Psoas muscle (tissue), 8 donors: ENCODE data around the gene SIPA1L2. TPM values are rescaled to one million over a fixed set of nuclear protein-coding genes. Genes with fewer than 3 reads are reported as not detected.

Experiments used
- ATAC-seq, 4 donors: fragments of 200-7000 bp; cut with Tn5 transposase; one replicate each; pipeline ENCODE4 v1.9.1; 2020; ENCODE audit warnings: moderate library complexity in 3 of 4, mild to moderate bottlenecking in 2 of 4
- DNase-seq, 2 donors: peaks; one replicate each; pipeline ENCODE4 v3.0.0-alpha.2; 2020
- H3K27ac ChIP-seq: fragments of 200-600 bp; one replicate; pipeline ENCODE4 v1.8.0; 2022
- H3K27me3 ChIP-seq, 3 donors: fragments of 200-600 bp in 1 of 3; one replicate each; pipeline versions ENCODE4 v1.6.1 to v1.8.0; 2013 to 2022; ENCODE audit warnings: low read length in 2 of 3, mild to moderate bottlenecking in 2 of 3, moderate library complexity in 1 of 3; ENCODE audit not compliant: insufficient read depth in 3 of 3
- H3K36me3 ChIP-seq, 2 donors: fragments of 200-600 bp in 1 of 2; one replicate each; pipeline versions ENCODE4 v1.6.1 to v1.8.0; 2013 to 2022; ENCODE audit warnings: low read depth in 1 of 2, mild to moderate bottlenecking in 1 of 2, moderate library complexity in 1 of 2; ENCODE audit not compliant: insufficient read depth in 1 of 2
- H3K4me1 ChIP-seq: fragments of 200-600 bp; one replicate; pipeline ENCODE4 v1.8.0; 2022
- H3K4me3 ChIP-seq: fragments of 200-600 bp; one replicate; pipeline ENCODE4 v1.8.0; 2022; ENCODE audit warnings: mild to moderate bottlenecking
- H3K9me3 ChIP-seq: fragments of 200-600 bp; one replicate; pipeline ENCODE4 v1.8.0; 2022
- WGBS, 3 donors: extraction: QIAGEN DNeasy Blood & Tissue Kit; methylation state at CpG; one replicate each; pipeline versions ENCODE4 v1.1.6 to v1.1.7; 2013; 5-methylcytosine and 5-hydroxymethylcytosine counted together
- intact Hi-C, 2 donors: fragments of 100-400 bp; cut with DNase I; formaldehyde crosslinking; loops; one replicate each; pipeline versions ENCODE4 v1.11.0 to v1.14.2; 2022
- polyA plus RNA-seq, 3 donors: library from polyadenylated mRNA; stranded (reverse); fragments of 200-250 nt; gene quantifications; one replicate each; pipeline ENCODE4 v1.2.3, GENCODE V29; 2013
- total RNA-seq, 4 donors: library from RNA; stranded (reverse); fragmentation: NEBNext Ultra II Directional in 2 of 4; extraction: Animal tissue kit (Norgen Biotek cat#: 25700) in 2 of 4; gene quantifications; one replicate each; pipeline versions ENCODE4 v1.2.1 to v1.2.4, GENCODE V29; 2021 to 2023
- TF ChIP-seq, protein P1 (sequence below): fragments of 200-600 bp; IDR thresholded peaks from one replicate; pipeline ENCODE4 v1.8.0; 2022; ENCODE audit warnings: antibody characterized with exemption
- donor health status: healthy with polysubstance abuse.
- donor health status: DM: no; HTN: no; CAD: no; lungs with moderate emphysema.
- donor health status: Bipolar disorder and iron deficiency.
- donor health status: healthy.
- donor health status: DM: yes; HTN: yes; CAD: no.
- donor health status: DM: no; HTN: no; CAD: no.
- donor health status: DM: no; HTN: no; CAD: no.
- donor health status: DM: yes; HTN: yes; CAD: no.

SIPA1L2 gene
- total and polyA plus RNA-seq, 7 donors, result 4.3 to 54.4 (median 9.4) TPM

- no peak overlapping the region for H3K4me3 ChIP-seq
- no peaks in the 10 kb centered on the region for H3K9me3 ChIP-seq
- H3K4me1 ChIP-seq, result no peaks in the 10 kb centered on the region
- H3K27me3 ChIP-seq, result no peaks in the 10 kb centered on the region
- H3K36me3 ChIP-seq, result no peaks in the 10 kb centered on the region
- TF ChIP-seq, protein P1, sequence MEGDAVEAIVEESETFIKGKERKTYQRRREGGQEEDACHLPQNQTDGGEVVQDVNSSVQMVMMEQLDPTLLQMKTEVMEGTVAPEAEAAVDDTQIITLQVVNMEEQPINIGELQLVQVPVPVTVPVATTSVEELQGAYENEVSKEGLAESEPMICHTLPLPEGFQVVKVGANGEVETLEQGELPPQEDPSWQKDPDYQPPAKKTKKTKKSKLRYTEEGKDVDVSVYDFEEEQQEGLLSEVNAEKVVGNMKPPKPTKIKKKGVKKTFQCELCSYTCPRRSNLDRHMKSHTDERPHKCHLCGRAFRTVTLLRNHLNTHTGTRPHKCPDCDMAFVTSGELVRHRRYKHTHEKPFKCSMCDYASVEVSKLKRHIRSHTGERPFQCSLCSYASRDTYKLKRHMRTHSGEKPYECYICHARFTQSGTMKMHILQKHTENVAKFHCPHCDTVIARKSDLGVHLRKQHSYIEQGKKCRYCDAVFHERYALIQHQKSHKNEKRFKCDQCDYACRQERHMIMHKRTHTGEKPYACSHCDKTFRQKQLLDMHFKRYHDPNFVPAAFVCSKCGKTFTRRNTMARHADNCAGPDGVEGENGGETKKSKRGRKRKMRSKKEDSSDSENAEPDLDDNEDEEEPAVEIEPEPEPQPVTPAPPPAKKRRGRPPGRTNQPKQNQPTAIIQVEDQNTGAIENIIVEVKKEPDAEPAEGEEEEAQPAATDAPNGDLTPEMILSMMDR, result no peak
- ATAC-seq (no peak), DNase-seq (no peak)
- no peak overlapping the region for H3K27ac ChIP-seq
- 78 to 82% (median 82%) methylated on average over 6 of the region's 6 CpGs for WGBS, 3 donors
- intact Hi-C loops, result no loop called here
Observed at GRCh38 chr1:232610192-232610901, 19.6 kb downstream of the SIPA1L2 start.

DNA sequence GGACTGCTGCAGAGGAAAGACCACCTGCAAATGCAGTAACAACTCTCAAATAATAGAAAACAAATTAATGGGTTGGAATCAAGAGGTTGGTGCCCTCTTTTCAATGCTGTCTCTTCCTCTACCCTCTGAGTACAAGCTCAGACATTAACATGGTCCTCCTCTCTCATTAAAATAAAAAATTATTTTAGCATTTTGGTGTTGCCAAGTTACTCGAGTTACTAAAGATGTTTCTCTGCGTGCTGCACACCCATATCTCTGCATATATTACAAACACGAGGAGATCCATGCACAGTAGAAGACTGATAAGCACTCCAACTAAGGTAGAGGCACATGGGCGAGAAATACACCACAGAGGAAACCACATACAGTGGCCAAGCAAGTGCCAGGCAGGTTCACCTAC is 21.5 kb downstream of the SIPA1L2 start:
- intact Hi-C loops, result no loop called here
- H3K27ac ChIP-seq, result no peak overlapping the region
- H3K27me3 ChIP-seq, result no peaks in the 10 kb centered on the region
- DNase-seq, result no peak
- no peaks in the 10 kb centered on the region for H3K36me3 ChIP-seq
- no peak for ATAC-seq
- H3K9me3 ChIP-seq, result no peaks in the 10 kb centered on the region
- no peaks in the 10 kb centered on the region for H3K4me1 ChIP-seq
- WGBS, 3 donors, result 86 to 89% (median 86%) methylated on average over 4 of the region's 4 CpGs
- H3K4me3 ChIP-seq, result no peak overlapping the region
- TF ChIP-seq, protein P1, result no peak

GRCh38 chr1:232602622-232603021 is 27.3 kb downstream of the SIPA1L2 start:
- Histone ChIP-seq H3K27me3 (no peaks in the 10 kb centered on the region), H3K4me3 (no peak overlapping the region), H3K36me3 (no peaks in the 10 kb centered on the region), H3K27ac (no peak overlapping the region), H3K9me3 (no peaks in the 10 kb centered on the region), H3K4me1 (peaks cover 17% of the 10 kb centered on the region)
- ATAC-seq (no peak), DNase-seq (no peak)
- TF ChIP-seq, protein P1, result no peak
- intact Hi-C loops, result no loop called here
- 88 to 95% (median 93%) methylated on average over 4 of the region's 4 CpGs for WGBS, 3 donors

DNA sequence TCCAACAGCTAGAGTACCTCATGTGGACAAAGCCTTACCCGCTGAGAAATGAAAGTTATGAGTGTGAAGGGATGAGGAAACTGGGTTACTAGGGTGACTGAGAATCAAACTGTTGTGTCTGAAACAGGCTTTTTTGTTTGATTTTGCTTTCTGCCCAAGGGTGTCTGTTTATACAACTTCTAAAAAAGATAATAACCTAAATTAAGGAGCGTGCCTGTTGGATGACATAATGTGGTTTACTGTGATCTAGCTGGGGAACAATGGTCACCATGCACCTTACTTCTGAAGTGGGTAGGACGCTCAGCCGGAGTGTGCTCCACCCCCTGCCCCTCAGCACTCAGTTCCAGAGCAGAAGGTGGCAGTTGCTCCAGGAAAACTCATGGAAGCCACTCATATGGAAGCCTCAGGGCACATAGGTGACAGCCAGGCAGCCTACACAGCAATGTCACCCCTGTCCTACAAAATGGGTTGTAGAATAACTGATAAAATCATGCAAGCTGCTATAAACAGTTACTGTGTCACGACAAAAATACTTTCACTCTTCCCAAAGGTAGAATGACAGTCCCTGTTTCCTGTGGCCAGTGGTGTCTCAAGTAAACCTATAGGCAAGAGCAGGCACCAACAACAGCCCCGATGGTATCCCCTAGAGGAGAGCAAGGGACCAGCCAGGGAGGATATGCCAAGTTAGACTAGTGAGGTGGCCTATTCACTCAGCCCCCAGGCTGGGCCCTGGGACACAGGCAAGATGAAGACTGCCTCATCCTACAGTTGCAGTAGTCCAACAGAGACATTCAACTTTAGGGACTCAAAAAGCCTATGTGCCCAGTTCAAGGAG is 29.3 kb downstream of the SIPA1L2 start:
- intact Hi-C loops, result no loop called here
- Histone ChIP-seq H3K27me3 (no peaks in the 10 kb centered on the region), H3K4me3 (no peak overlapping the region), H3K9me3 (no peaks in the 10 kb centered on the region), H3K4me1 (peaks cover 17% of the 10 kb centered on the region), H3K27ac (no peak overlapping the region), H3K36me3 (no peaks in the 10 kb centered on the region)
- ATAC-seq, result no peak
- no peak for DNase-seq
- WGBS, 3 donors, result 81 to 88% (median 84%) methylated on average over 6 of the region's 6 CpGs
- TF ChIP-seq, protein P1, result no peak
